Epithelial cell of esophagus (primary cell): ENCODE data around the gene CNTN5.

Source experiments
- DNase-seq: peaks from one replicate; pipeline ENCODE4 v3.0.0; 2010; ENCODE audit warnings: low read depth
- H3K4me3 ChIP-seq: 2 replicates; pipeline ENCODE4 v1.5.1; 2011; ENCODE audit warnings: mild to moderate bottlenecking, low read length, control low read depth
- CTCF ChIP-seq: IDR thresholded peaks from 2 replicates; pipeline ENCODE4 v1.5.1; 2011; ENCODE audit warnings: low read depth, mild to moderate bottlenecking, low read length, control low read depth, inconsistent platforms; ENCODE audit not compliant: insufficient read depth; ENCODE audit errors: missing control alignments

Gene CNTN5

GRCh38 chr11:100008417-100008816, 987.7 kb downstream of the CNTN5 start:
- H3K4me3 ChIP-seq = no peak overlapping the region
- TF ChIP-seq CTCF = no peak
- no peak for DNase-seq

GRCh38 chr11:100009728-100010127, 989.0 kb downstream of the CNTN5 start:
- no peak for DNase-seq
- H3K4me3 ChIP-seq = no peak overlapping the region
- no peak for TF ChIP-seq CTCF

GRCh38 chr11:100010393-100010792, 989.6 kb downstream of the CNTN5 start:
- no peak overlapping the region for H3K4me3 ChIP-seq
- DNase-seq = no peak
- TF ChIP-seq CTCF = no peak

GRCh38 chr11:100011697-100012096, 990.9 kb downstream of the CNTN5 start:
- no peak for DNase-seq
- TF ChIP-seq CTCF = no peak
- H3K4me3 ChIP-seq = no peak overlapping the region

GRCh38 chr11:100013011-100013410, 992.3 kb downstream of the CNTN5 start:
- DNase-seq = no peak
- no peak for TF ChIP-seq CTCF
- no peak overlapping the region for H3K4me3 ChIP-seq

GRCh38 chr11:100031973-100032372, 1011.2 kb downstream of the CNTN5 start:
- H3K4me3 ChIP-seq = no peak overlapping the region
- TF ChIP-seq CTCF = no peak
- no peak for DNase-seq

- no peak for DNase-seq
- H3K4me3 ChIP-seq = no peak overlapping the region
- no peak for TF ChIP-seq CTCF
These were observed 1040.3 kb downstream of the CNTN5 start for GRCh38 chr11:100061006-100061405.
